ENCODE measurements around the gene HNRNPL. TPM values are rescaled to one million over a fixed set of nuclear protein-coding genes. Genes with fewer than 3 reads are reported as not detected.

Gene HNRNPL
- total and polyA plus RNA-seq, 8 donors: 252 to 470 (median 429) TPM

GRCh38 chr19:38836159-38836982 lies 13.4 kb downstream of the HNRNPL start:
- peaks cover 3 to 68% of the 10 kb centered on the region in 2 donors for H3K36me3 ChIP-seq

DNA sequence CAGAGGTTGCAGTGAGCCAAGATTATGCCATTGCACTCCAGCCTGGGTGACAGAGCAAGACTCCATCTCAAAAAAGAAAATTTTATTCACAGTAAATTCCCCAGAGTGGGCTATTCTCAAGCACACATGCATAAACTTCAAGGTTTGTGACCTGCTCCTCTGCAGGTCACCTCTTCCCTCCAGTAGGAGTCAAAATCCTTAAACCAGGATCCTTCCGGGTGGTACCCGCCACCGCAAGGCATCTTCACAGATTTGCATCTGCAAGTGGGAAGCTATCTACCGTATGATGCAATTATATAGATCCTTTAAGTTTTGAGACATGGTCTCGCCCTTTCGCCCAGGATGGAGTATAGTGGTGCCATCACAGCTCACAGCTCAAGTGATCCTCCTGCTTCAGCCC lies 15.2 kb downstream of the HNRNPL start:
- no peak for ATAC-seq
- Histone ChIP-seq H3K9me3 (no peaks in the 10 kb centered on the region), H3K27ac (no peak overlapping the region), H3K27me3 (no peaks in the 10 kb centered on the region), H3K36me3 (peaks cover 3 to 56% of the 10 kb centered on the region in 2 donors), H3K4me3 (no peak overlapping the region), H3K4me1 (peaks cover 7 to 37% of the 10 kb centered on the region in 2 donors)
- intact Hi-C loops (cut with DNase I): no loop called here
- TF ChIP-seq CTCF (IDR thresholded peaks at IDR 0.05): no peak
- DNase-seq: no peak

More at GRCh38 chr19:38836159-38836982, 13.4 kb downstream of the HNRNPL start:
- no peak for TF ChIP-seq CTCF (IDR thresholded peaks at IDR 0.05)
- Histone ChIP-seq H3K27ac (peak overlapping the region in 1 of 2 donors; percentile 9), H3K4me1 (peaks cover 0 to 19% of the 10 kb centered on the region in 2 donors), H3K4me3 (no peak overlapping the region), H3K27me3 (no peaks in the 10 kb centered on the region), H3K9me3 (no peaks in the 10 kb centered on the region)
- no peak for ATAC-seq
- peak in 2 of 4 donors; percentile 83 to 87 for DNase-seq
- intact Hi-C loops (cut with DNase I): no loop called here

DNA sequence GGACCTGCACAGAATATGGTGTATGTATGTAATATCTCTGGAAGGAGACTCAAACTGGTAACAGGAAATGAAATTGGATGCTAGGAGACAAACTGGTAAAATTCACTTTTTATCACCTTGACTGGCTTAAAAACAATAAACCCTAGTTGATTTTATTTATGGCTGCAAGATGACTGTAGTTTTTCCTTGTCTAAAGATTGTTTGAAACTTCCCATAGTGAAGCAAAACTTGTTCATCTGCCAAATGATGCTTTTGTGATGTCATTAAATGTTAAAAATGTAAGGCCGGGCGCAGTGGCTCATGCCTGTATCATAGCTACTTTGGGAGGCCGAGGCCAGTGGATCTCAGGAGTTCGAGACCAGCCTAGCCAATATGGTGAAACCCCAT lies 15.7 kb downstream of the HNRNPL start:
- Histone ChIP-seq H3K27ac (peak overlapping the region in 1 of 2 donors; percentile 45), H3K27me3 (no peaks in the 10 kb centered on the region), H3K4me1 (peaks cover 7 to 42% of the 10 kb centered on the region in 2 donors), H3K36me3 (peaks cover 3 to 56% of the 10 kb centered on the region in 2 donors), H3K4me3 (no peak overlapping the region), H3K9me3 (no peaks in the 10 kb centered on the region)
- DNase-seq (no peak), ATAC-seq (no peak)
- intact Hi-C loops (cut with DNase I): no loop called here
- TF ChIP-seq CTCF (IDR thresholded peaks at IDR 0.05): no peak

- peaks cover 7 to 47% of the 10 kb centered on the region in 2 donors for H3K4me1 ChIP-seq
- no peak for ATAC-seq
- no peaks in the 10 kb centered on the region for H3K27me3 ChIP-seq
- no peak overlapping the region for H3K4me3 ChIP-seq
- peak overlapping the region; percentile 17 to 90 for H3K27ac ChIP-seq
- no peak for TF ChIP-seq CTCF (IDR thresholded peaks at IDR 0.05)
- peaks cover 2 to 55% of the 10 kb centered on the region in 2 donors for H3K36me3 ChIP-seq
- H3K9me3 ChIP-seq: no peaks in the 10 kb centered on the region
- peak in 1 of 4 donors; percentile 29 for DNase-seq
- intact Hi-C loops (cut with DNase I): no loop called here
These were observed 16.7 kb downstream of the HNRNPL start for GRCh38 chr19:38833092-38833425.

- H3K4me1 ChIP-seq: peaks cover 7 to 50% of the 10 kb centered on the region in 2 donors
- intact Hi-C loops (cut with DNase I): no loop called here
- H3K4me3 ChIP-seq: peak overlapping the region; percentile 59 to 80
These were observed 18.6 kb downstream of the HNRNPL start for GRCh38 chr19:38831142-38831605.

More at GRCh38 chr19:38831142-38831605, 18.6 kb downstream of the HNRNPL start:
- Histone ChIP-seq H3K36me3 (peaks cover 0 to 46% of the 10 kb centered on the region in 2 donors), H3K9me3 (no peaks in the 10 kb centered on the region), H3K27me3 (no peaks in the 10 kb centered on the region), H3K27ac (peak overlapping the region; percentile 88 to 90)
- ATAC-seq (peak; percentile 77), DNase-seq (peak in 3 of 4 donors; percentile 71 to 92 (median 86))
- TF ChIP-seq CTCF (IDR thresholded peaks at IDR 0.05): no peak
